Astrocyte of the cerebellum (primary cell): ENCODE data around the gene LAMB3.

Source experiments
- DNase-seq: peaks from one replicate; pipeline ENCODE4 v3.0.0-alpha.2; 2011; ENCODE audit warnings: low read depth
- H3K4me3 ChIP-seq: 2 replicates; pipeline ENCODE4 v1.5.1; 2011; ENCODE audit warnings: mild to moderate bottlenecking, low read depth, low read length, moderate library complexity
- in situ Hi-C: cut with HindIII; loops from 2 replicates; pipeline ENCODE4 v1.10.0; 2017; ENCODE audit warnings: low sequenced_read_pairs
- TF ChIP-seq, protein P1 (sequence below): IDR thresholded peaks from 2 replicates; pipeline ENCODE4 v1.5.1; 2012; ENCODE audit warnings: low read length, low read depth, moderate library complexity, mild to moderate bottlenecking; ENCODE audit errors: missing control alignments

LAMB3 gene

DNA sequence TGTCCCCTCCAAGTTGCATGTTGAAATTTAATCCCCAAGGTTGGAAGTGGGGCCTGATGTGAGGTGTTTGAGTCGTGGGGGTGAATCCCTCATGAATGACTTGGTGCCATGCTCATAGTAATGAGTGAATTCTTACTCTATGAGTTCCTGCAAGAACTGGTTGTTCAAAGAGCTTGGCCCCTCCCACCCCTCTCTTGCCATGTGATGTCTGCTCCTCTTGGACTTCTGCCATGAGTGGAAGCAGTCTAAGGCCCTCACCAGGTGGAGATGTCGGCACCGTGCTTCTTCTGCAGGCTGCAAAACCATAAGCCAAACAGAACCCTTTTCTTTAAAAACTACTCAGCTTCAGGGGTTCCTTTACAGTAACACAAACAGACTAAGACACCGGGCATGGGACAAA lies 37.3 kb upstream of the LAMB3 start:
- no peak overlapping the region for H3K4me3 ChIP-seq
- in situ Hi-C loops: no loop called here
- TF ChIP-seq, protein P1, sequence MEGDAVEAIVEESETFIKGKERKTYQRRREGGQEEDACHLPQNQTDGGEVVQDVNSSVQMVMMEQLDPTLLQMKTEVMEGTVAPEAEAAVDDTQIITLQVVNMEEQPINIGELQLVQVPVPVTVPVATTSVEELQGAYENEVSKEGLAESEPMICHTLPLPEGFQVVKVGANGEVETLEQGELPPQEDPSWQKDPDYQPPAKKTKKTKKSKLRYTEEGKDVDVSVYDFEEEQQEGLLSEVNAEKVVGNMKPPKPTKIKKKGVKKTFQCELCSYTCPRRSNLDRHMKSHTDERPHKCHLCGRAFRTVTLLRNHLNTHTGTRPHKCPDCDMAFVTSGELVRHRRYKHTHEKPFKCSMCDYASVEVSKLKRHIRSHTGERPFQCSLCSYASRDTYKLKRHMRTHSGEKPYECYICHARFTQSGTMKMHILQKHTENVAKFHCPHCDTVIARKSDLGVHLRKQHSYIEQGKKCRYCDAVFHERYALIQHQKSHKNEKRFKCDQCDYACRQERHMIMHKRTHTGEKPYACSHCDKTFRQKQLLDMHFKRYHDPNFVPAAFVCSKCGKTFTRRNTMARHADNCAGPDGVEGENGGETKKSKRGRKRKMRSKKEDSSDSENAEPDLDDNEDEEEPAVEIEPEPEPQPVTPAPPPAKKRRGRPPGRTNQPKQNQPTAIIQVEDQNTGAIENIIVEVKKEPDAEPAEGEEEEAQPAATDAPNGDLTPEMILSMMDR: no peak
- no peak for DNase-seq

DNA sequence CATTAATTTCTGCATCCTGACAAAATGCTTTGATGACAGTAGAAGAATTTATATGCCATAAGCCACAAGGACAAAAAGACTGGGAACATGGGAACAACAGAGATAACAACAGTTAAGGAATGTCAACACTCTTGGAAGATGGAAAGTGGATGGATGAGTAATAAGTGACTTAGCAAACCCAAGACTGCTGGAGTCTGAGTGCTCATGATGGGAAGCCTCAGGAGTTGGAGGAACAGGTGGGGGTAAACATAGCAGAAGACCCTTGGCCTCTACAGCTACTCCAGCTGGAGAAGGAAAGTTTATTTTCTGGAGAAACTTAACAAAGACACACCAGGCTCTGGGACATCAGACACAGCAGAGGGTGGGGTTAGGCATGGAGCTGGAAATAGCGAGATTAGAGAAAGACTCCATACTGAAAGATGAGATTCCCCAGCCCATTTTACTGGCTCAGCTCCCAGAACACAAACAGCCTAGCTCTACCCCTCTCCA lies 36.6 kb upstream of the LAMB3 start:
- in situ Hi-C loops: no loop called here
- TF ChIP-seq, protein P1: no peak
- no peak for DNase-seq
- H3K4me3 ChIP-seq: no peak overlapping the region

DNA sequence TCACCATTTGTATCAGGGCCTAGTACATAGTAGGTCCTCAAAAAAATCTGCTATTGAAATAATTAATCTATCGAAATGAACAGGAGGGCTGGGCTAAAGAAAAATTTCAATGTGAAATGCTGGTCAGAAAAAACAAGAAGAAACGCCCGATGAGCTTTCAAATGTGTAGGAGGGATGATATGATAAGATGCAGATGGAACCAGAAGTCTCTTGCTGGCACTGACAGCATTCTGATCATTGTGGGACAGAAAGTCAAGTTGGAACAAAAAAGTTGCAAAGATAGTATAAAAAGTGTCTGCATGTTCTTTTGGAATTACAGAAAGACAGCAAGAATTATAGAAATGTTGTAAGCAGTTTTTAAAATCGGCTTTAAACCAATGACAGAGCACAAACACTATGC lies 34.1 kb upstream of the LAMB3 start:
- TF ChIP-seq, protein P1: no peak
- in situ Hi-C loops: no loop called here
- H3K4me3 ChIP-seq: no peak overlapping the region
- no peak for DNase-seq

DNA sequence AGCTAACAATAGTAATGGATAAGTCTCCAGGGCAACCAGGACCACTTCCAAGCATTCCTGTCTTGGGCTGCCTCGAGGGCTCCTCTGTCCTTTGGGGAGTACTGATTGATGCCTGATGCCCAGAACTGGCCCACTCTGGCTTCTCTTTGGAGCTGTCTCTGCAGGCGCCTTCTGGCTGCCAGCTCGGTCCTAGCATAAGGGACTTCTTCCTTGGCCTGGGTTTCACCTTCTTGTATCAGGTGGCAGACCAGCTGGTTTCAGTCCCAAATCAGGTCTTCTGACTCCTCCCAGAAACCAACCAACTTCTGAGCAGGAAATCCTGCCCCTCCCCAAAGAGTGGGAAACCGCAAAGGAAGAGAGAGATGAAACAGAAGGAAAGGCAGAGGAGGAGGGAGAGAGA lies 33.6 kb upstream of the LAMB3 start:
- TF ChIP-seq, protein P1: no peak
- in situ Hi-C loops: no loop called here
- no peak overlapping the region for H3K4me3 ChIP-seq
- DNase-seq: no peak

DNA sequence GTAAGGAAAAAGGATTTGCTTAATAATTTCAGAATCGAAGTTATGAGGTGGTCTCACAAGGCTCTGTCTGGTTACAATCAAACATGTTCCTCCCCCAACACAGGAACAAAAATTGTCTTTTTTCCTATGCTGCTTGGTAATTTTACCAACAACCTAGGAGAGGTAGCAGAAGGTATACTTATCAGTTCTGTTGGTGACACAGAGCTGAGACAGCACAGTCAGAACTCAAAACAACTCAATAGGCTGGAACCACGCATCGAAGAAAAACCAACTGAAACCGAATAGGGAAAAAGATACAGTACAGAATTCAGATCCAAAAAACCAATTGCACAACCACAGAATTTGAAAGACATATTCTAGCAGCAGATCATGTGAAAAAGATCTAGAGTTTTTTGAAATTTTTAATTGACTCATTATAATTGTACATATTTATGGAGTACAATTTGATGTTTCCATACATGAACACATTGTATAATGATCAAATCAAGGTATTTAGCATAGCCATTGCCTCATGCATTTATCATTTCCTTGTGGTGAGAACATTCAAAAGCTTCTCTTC lies 26.8 kb upstream of the LAMB3 start:
- TF ChIP-seq, protein P1: no peak
- no peak overlapping the region for H3K4me3 ChIP-seq
- in situ Hi-C loops: no loop called here
- DNase-seq: no peak

DNA sequence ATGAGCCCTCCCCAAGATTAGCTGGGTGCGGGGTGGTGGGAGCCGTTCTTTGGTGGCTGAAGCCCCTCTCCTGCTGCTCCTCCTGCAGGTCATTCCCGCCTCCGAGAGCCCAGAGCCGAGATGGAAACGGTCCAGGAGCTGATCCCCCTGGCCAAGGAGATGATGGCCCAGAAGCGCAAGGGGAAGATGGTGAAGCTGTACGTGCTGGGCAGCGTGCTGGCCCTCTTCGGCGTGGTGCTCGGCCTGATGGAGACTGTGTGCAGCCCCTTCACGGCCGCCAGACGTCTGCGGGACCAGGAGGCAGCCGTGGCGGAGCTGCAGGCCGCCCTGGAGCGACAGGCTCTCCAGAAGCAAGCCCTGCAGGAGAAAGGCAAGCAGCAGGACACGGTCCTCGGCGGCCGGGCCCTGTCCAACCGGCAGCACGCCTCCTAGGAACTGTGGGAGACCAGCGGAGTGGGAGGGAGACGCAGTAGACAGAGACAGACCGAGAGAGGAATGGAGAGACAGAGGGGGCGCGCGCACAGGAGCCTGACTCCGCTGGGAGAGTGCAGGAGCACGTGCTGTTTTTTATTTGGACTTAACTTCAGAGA lies 23.4 kb upstream of the LAMB3 start:
- TF ChIP-seq, protein P1: no peak
- DNase-seq: no peak
- in situ Hi-C loops: no loop called here
- H3K4me3 ChIP-seq: peak overlapping the region; percentile 32
